Naive thymus-derived CD8-positive, alpha-beta T cell (primary cell): ENCODE data around the gene GTPBP10. TPM values are rescaled to one million over a fixed set of nuclear protein-coding genes. Genes with fewer than 3 reads are reported as not detected.

Experiments
- ATAC-seq, 2 donors: fragments of 150-1000 bp; cut with Tn5 transposase in 1 of 2; sonication (Bioruptor Pico), chemical (Tn5 transposase) in 1 of 2; 1 replicate in 1 of 2; 2 replicates in 1 of 2; pipeline ENCODE4 v1.10.0; 2021; ENCODE audit warnings: mild to moderate bottlenecking in 2 of 2, moderate library complexity in 2 of 2
- POLR2A ChIA-PET: fragments of 350-600 bp; sonication (Branson Sonifier 250); formaldehyde crosslinking; loops from one replicate; lab custom pipeline; 2021; ENCODE audit warnings: antibody characterized with exemption; lab: Charles Lee
- DNase-seq, 10 donors: peaks; one replicate each; pipeline versions ENCODE4 v3.0.0 to v3.0.0-alpha.2; 2020 to 2022
- H3K27ac Mint-ChIP-seq, 10 donors: one replicate each; pipeline ENCODE4 v1.8.0; 2020 to 2022; ENCODE audit warnings: mild to moderate bottlenecking in 10 of 10, mixed read lengths in 10 of 10, moderate library complexity in 4 of 10, inconsistent platforms in 1 of 10
- H3K27me3 Mint-ChIP-seq, 5 donors: one replicate each; pipeline ENCODE4 v1.8.0; 2021 to 2022; ENCODE audit warnings: mixed read lengths in 5 of 5
- H3K36me3 Mint-ChIP-seq, 3 donors: one replicate each; pipeline ENCODE4 v1.8.0; 2020 to 2022; ENCODE audit warnings: mixed read lengths in 3 of 3, mild to moderate bottlenecking in 2 of 3, inconsistent platforms in 1 of 3
- H3K4me1 Mint-ChIP-seq, 4 donors: one replicate each; pipeline ENCODE4 v1.8.0; 2021 to 2022; ENCODE audit warnings: mixed read lengths in 4 of 4
- H3K4me3 Mint-ChIP-seq, 10 donors: one replicate each; pipeline ENCODE4 v1.8.0; 2020 to 2022; ENCODE audit warnings: mild to moderate bottlenecking in 10 of 10, mixed read lengths in 10 of 10, moderate library complexity in 6 of 10, inconsistent platforms in 1 of 10
- H3K9me3 Mint-ChIP-seq, 9 donors: one replicate each; pipeline ENCODE4 v1.8.0; 2020 to 2022; ENCODE audit warnings: mixed read lengths in 9 of 9, mild to moderate bottlenecking in 3 of 9, inconsistent platforms in 1 of 9, moderate library complexity in 1 of 9
- polyA plus RNA-seq, 3 donors: library from polyadenylated mRNA; unstranded; fragments of 300-500 nt; fragmentation: Illumina TruSeq; gene quantifications; one replicate each; pipeline ENCODE4 v1.2.3, GENCODE V29; 2021
- total RNA-seq, 8 experiments: library from RNA in 2 of 8; stranded (reverse) in 2 of 8; gene quantifications; one replicate each; pipeline ENCODE4 v1.2.3 and lab custom pipeline; 2021 to 2026

Gene GTPBP10
- total and polyA plus RNA-seq, 5 experiments from 2014 or later, result 39.5 to 54.2 (median 45.7) TPM

GRCh38 chr7:90412458-90413184 lies 66.1 kb downstream of the GTPBP10 start:
- Mint-ChIP-seq H3K4me3 (no peak overlapping the region), H3K27me3 (no peaks in the 10 kb centered on the region), H3K27ac (no peak overlapping the region), H3K9me3 (no peaks in the 10 kb centered on the region), H3K4me1 (no peaks in the 10 kb centered on the region), H3K36me3 (peaks cover 0 to 3% (median 3%) of the 10 kb centered on the region in 3 donors)
- DNase-seq (peak in 1 of 10 donors; percentile 1), ATAC-seq (no peak)
- POLR2A ChIA-PET, result no interaction called here

DNA sequence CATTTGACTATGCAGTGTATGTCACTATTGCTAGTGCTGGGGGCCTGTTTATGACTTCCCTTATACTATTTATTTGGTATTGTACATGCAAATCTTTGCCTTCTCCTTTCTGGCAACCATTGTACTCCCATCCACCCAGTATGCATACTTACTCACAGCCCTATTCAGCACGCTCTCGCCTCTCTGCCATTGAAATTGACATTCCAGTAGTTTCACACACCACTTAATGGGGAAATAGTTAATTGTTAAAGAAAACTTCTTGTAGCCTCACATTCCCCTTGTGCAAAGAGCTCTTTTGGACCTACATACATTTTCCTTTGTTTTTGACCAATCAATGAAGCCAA lies 66.6 kb downstream of the GTPBP10 start:
- ATAC-seq, result no peak
- Mint-ChIP-seq H3K27me3 (no peaks in the 10 kb centered on the region), H3K4me1 (no peaks in the 10 kb centered on the region), H3K4me3 (no peak overlapping the region), H3K27ac (no peak overlapping the region), H3K9me3 (no peaks in the 10 kb centered on the region), H3K36me3 (peaks cover 0 to 3% (median 1%) of the 10 kb centered on the region in 3 donors)
- no peak for DNase-seq
- POLR2A ChIA-PET, result no interaction called here

DNA sequence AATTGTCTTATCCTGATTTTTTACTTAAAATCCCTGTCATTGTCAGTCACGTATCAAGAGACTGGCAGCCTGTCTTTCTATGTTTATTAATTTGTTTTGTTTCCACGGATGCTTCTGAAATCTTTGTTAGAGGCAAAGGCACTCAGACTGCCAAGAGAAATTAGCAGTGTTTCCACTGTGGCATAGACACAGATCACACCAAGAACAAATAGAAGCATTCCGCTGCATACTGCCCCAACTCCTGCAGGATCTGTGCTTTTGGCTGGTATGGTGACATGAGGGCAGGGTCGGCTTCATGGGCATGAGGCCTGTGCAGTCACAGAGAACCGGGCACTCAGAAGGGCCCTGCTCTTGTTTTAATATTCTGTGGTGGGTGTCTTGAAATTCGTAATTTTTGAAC lies 75.1 kb downstream of the GTPBP10 start:
- Mint-ChIP-seq H3K9me3 (no peaks in the 10 kb centered on the region), H3K4me1 (no peaks in the 10 kb centered on the region), H3K27me3 (no peaks in the 10 kb centered on the region), H3K27ac (no peak overlapping the region), H3K36me3 (no peaks in the 10 kb centered on the region), H3K4me3 (no peak overlapping the region)
- no peak for DNase-seq
- no peak for ATAC-seq
- POLR2A ChIA-PET, result no interaction called here

DNA sequence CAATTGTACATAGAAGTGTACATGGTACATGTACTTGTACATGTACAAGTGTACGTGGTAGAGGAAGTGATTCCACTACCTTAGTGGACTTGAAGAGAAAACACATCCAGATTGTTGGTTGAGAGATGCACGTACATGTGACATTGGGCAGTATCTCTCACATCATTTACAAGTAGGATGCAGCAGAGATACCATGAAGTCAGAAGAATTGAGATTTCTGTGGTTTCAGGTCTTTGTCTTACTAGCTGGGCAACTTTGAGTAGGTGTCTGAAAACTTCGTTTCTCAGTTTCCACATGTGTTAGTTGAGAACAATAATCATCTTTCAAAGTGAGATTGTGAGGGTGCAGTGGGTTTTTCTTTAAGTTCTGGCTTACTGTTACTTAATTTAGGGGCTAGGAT lies 78.2 kb downstream of the GTPBP10 start:
- Mint-ChIP-seq H3K27ac (peak overlapping the region in 1 of 10 donors; percentile 6), H3K9me3 (no peaks in the 10 kb centered on the region), H3K36me3 (no peaks in the 10 kb centered on the region), H3K27me3 (peaks cover 1 to 13% (median 5%) of the 10 kb centered on the region in 5 donors), H3K4me1 (no peaks in the 10 kb centered on the region), H3K4me3 (no peak overlapping the region)
- ATAC-seq (no peak), DNase-seq (no peak)
- POLR2A ChIA-PET, result no interaction called here

DNA sequence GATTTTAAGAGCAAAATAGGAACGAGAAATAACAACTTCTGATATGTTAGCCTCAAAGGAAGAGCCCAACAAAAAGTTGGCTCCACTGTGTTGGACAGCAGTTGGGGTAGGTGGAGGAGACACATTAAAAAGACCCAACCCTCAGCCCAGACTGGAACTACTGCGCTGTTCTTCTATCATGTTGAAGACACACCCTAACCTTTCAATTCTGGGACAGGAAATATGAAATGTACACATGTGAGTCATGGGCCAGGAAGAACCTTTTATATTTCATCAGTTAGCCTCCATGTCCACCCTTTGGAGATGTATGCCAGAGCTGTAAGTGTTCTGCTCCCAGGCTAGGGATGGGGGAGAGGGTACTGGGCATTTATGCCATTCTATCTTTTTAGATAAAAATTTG lies 78.9 kb downstream of the GTPBP10 start:
- no peak overlapping the region for H3K4me3 Mint-ChIP-seq
- no peaks in the 10 kb centered on the region for H3K36me3 Mint-ChIP-seq
- H3K27me3 Mint-ChIP-seq, result peaks cover 1 to 19% (median 10%) of the 10 kb centered on the region in 5 donors
- no peaks in the 10 kb centered on the region for H3K4me1 Mint-ChIP-seq
- no peak overlapping the region for H3K27ac Mint-ChIP-seq
- POLR2A ChIA-PET, result no interaction called here
- no peaks in the 10 kb centered on the region for H3K9me3 Mint-ChIP-seq
- ATAC-seq (no peak), DNase-seq (no peak)

DNA sequence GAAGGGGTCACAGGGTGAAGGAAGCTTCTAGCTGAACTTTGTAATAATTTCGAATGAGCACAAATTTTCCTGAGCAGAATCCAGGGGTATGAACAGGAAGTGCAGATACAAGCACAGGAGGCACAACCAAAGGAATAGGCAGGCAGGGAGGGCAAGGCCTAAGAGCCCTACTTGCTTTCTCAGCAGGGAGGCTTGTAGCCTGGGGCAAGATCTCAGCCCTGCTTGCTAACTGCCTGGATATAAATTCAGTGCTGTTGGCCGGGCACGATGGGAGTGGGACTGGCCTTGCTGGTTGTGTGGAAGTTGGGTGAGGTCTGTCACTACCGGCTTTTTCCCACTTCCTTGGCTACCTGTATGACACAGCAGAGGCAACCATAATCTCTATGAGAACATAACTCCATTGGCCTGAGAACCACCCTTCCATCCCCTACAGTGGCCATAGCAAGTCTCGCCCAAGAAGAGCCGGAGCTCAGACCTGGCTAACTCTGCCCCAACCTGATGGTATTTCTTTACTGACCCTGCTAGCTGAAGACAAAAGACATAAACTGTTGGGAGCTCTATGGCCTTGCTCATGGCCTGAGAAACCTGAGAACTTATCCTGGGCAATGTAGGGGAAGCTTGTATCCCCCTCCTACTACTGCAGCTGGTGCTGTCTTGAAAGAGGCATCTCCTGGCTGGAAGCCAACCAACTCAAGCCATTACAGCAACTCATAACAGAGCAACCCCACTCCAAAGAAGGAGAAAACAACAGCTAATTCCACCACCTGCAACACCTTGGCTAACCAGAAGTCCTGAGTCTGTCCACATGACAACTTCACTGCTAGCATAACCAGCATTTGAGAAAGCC lies 84.3 kb downstream of the GTPBP10 start:
- DNase-seq (no peak), ATAC-seq (no peak)
- peaks cover 0 to 6% (median 3%) of the 10 kb centered on the region in 3 donors for H3K36me3 Mint-ChIP-seq
- H3K27me3 Mint-ChIP-seq, result peaks cover 6 to 58% (median 28%) of the 10 kb centered on the region in 5 donors
- no peak overlapping the region for H3K4me3 Mint-ChIP-seq
- peaks cover 0 to 18% (median 0%) of the 10 kb centered on the region in 9 donors for H3K9me3 Mint-ChIP-seq
- H3K4me1 Mint-ChIP-seq, result no peaks in the 10 kb centered on the region
- H3K27ac Mint-ChIP-seq, result no peak overlapping the region
- POLR2A ChIA-PET, result no interaction called here

DNA sequence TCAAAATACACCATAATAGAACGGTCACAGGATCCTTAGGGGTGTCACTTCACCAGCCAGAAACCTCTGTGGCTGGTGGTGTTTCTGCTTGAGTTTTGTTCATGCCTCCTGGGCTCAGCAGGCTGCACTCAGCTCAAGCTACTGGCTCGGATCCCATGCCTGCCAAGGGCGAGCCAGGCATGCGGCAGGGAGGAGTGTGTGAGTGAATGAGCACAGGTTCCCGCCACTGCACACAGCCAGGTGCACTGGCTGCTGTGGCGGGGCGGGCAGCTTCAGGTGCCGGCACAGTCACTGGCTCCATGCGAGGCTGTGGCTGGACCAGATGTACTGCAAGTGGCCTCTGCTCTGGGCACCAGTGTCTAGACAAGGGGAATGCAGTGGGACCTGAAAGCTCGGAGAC lies 86.2 kb downstream of the GTPBP10 start:
- Mint-ChIP-seq H3K27ac (no peak overlapping the region), H3K4me3 (no peak overlapping the region), H3K9me3 (peaks cover 0 to 18% (median 0%) of the 10 kb centered on the region in 9 donors), H3K27me3 (peaks cover 6 to 58% (median 33%) of the 10 kb centered on the region in 5 donors), H3K36me3 (peaks cover 0 to 6% (median 3%) of the 10 kb centered on the region in 3 donors), H3K4me1 (no peaks in the 10 kb centered on the region)
- DNase-seq (no peak), ATAC-seq (no peak)
- POLR2A ChIA-PET, result no interaction called here

DNA sequence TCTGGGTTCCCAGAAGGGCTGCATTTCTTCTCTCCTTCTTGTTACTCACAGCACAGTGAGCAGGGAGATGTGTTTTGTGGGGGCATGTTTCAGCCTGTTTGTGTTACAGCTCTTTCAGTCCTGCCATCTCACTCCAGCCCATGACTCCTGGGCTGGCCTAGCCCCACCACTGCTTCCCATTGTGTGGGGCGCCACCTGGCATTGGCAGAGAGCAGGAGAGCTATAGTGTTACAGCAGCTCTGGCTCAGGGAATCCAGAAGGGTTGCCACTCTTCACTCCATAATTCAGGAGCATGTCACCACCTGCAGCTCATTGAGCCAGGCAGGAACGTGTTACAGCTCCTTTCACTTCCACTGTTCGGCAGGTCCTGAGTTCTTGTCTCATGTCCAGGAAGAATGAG lies 86.7 kb downstream of the GTPBP10 start:
- Mint-ChIP-seq H3K27ac (no peak overlapping the region), H3K36me3 (peaks cover 0 to 6% (median 3%) of the 10 kb centered on the region in 3 donors), H3K9me3 (peaks cover 0 to 18% (median 0%) of the 10 kb centered on the region in 9 donors), H3K27me3 (peaks cover 6 to 58% (median 33%) of the 10 kb centered on the region in 5 donors), H3K4me3 (no peak overlapping the region), H3K4me1 (no peaks in the 10 kb centered on the region)
- DNase-seq (no peak), ATAC-seq (no peak)
- POLR2A ChIA-PET, result no interaction called here

Other genes starting within 250 kb of the GTPBP10 start
- gene STEAP1, start 192.2 kb upstream of the GTPBP10 start, total RNA-seq, result not detected
- gene STEAP1, start 192.2 kb upstream of the GTPBP10 start, polyA plus RNA-seq, result under 1 TPM in 1 of 3 donors, not detected in 2; 0.28 TPM
- not detected for gene STEAP2, start 135.0 kb upstream of the GTPBP10 start, total RNA-seq
- gene STEAP2, start 135.0 kb upstream of the GTPBP10 start, polyA plus RNA-seq, result not detected
- under 1 TPM; 0.39 to 0.77 TPM for gene CFAP69, start 101.5 kb upstream of the GTPBP10 start, total RNA-seq
- gene CFAP69, start 101.5 kb upstream of the GTPBP10 start, polyA plus RNA-seq, result not detected
- not detected for gene FAM237B, start 25.4 kb upstream of the GTPBP10 start, total RNA-seq
- not detected for gene FAM237B, start 25.4 kb upstream of the GTPBP10 start, polyA plus RNA-seq
- gene CLDN12, start 56.7 kb downstream of the GTPBP10 start, total RNA-seq, result 1 to 10 TPM; 1.7 to 3.0 TPM
- 1 to 10 TPM in 2 of 3 donors, under 1 TPM in 1; 0.27 to 1.8 (median 1.3) TPM for gene CLDN12, start 56.7 kb downstream of the GTPBP10 start, polyA plus RNA-seq
- gene PTTG1IP2, start 122.9 kb downstream of the GTPBP10 start, total RNA-seq, result not detected
- gene PTTG1IP2, start 122.9 kb downstream of the GTPBP10 start, polyA plus RNA-seq, result not detected
- 1 to 10 TPM; 2.8 to 3.6 TPM for gene CDK14, start 249.6 kb downstream of the GTPBP10 start, total RNA-seq
- under 1 TPM in 1 of 3 donors, not detected in 2; 0.15 TPM for gene CDK14, start 249.6 kb downstream of the GTPBP10 start, polyA plus RNA-seq